ENCODE results near the gene P2RY14.
"Not testable (repeated sequence)": the region's sequence is repeated elsewhere in the genome, so short reads cannot be mapped to it uniquely, and the experiment has no call there.

Gene P2RY14

GRCh38 chr3:151182349-151183079 is 95.8 kb downstream of the P2RY14 start:
- H3K36me3 ChIP-seq (ENCODE audit: control insufficient read depth, insufficient read depth, low read length): no peaks in the 10 kb centered on the region
- no peak for DNase-seq (ENCODE audit: extremely low read depth, insufficient read length)
- H3K4me3 ChIP-seq (replicated peaks; ENCODE audit: low read depth, low read length): no peak overlapping the region
- no peaks in the 10 kb centered on the region for H3K27me3 ChIP-seq (replicated peaks; ENCODE audit: control insufficient read depth, insufficient read depth, low read length)
- TF ChIP-seq CTCF (IDR thresholded peaks at IDR 0.05; ENCODE audit: insufficient read depth, low read length, poor library complexity, severe bottlenecking): no peak

GRCh38 chr3:151178208-151178845 is 100.0 kb downstream of the P2RY14 start:
- no peak for DNase-seq (ENCODE audit: extremely low read depth, insufficient read length)
- H3K36me3 ChIP-seq (ENCODE audit: control insufficient read depth, insufficient read depth, low read length): no peaks in the 10 kb centered on the region
- no peaks in the 10 kb centered on the region for H3K27me3 ChIP-seq (replicated peaks; ENCODE audit: control insufficient read depth, insufficient read depth, low read length)
- TF ChIP-seq CTCF (IDR thresholded peaks at IDR 0.05; ENCODE audit: insufficient read depth, low read length, poor library complexity, severe bottlenecking): no peak
- H3K4me3 ChIP-seq (replicated peaks; ENCODE audit: low read depth, low read length): no peak overlapping the region

- H3K27me3 ChIP-seq (replicated peaks; ENCODE audit: control insufficient read depth, insufficient read depth, low read length): no peaks in the 10 kb centered on the region
- TF ChIP-seq CTCF (IDR thresholded peaks at IDR 0.05; ENCODE audit: insufficient read depth, low read length, poor library complexity, severe bottlenecking): no peak
- H3K4me3 ChIP-seq (replicated peaks; ENCODE audit: low read depth, low read length): no peak overlapping the region
- DNase-seq (ENCODE audit: extremely low read depth, insufficient read length): no peak
- no peaks in the 10 kb centered on the region for H3K36me3 ChIP-seq (ENCODE audit: control insufficient read depth, insufficient read depth, low read length)
Observed at GRCh38 chr3:151175952-151176351, 102.4 kb downstream of the P2RY14 start.

- no peak overlapping the region for H3K4me3 ChIP-seq (replicated peaks; ENCODE audit: low read depth, low read length)
- no peak for DNase-seq (ENCODE audit: extremely low read depth, insufficient read length)
- no peaks in the 10 kb centered on the region for H3K36me3 ChIP-seq (ENCODE audit: control insufficient read depth, insufficient read depth, low read length)
- no peak for TF ChIP-seq CTCF (IDR thresholded peaks at IDR 0.05; ENCODE audit: insufficient read depth, low read length, poor library complexity, severe bottlenecking)
- no peaks in the 10 kb centered on the region for H3K27me3 ChIP-seq (replicated peaks; ENCODE audit: control insufficient read depth, insufficient read depth, low read length)
Observed at GRCh38 chr3:151174351-151174750, 104.0 kb downstream of the P2RY14 start.

- TF ChIP-seq CTCF (IDR thresholded peaks at IDR 0.05; ENCODE audit: insufficient read depth, low read length, poor library complexity, severe bottlenecking): no peak
- DNase-seq (ENCODE audit: extremely low read depth, insufficient read length): peak; percentile 26
- H3K27me3 ChIP-seq (replicated peaks; ENCODE audit: control insufficient read depth, insufficient read depth, low read length): no peaks in the 10 kb centered on the region
- no peaks in the 10 kb centered on the region for H3K36me3 ChIP-seq (ENCODE audit: control insufficient read depth, insufficient read depth, low read length)
- H3K4me3 ChIP-seq (replicated peaks; ENCODE audit: low read depth, low read length): no peak overlapping the region
Observed at GRCh38 chr3:151171145-151171757, 107.1 kb downstream of the P2RY14 start.

- H3K27me3 ChIP-seq (replicated peaks; ENCODE audit: control insufficient read depth, insufficient read depth, low read length); H3K36me3 ChIP-seq (ENCODE audit: control insufficient read depth, insufficient read depth, low read length); H3K4me3 ChIP-seq (replicated peaks; ENCODE audit: low read depth, low read length): not testable (repeated sequence)
- DNase-seq (ENCODE audit: extremely low read depth, insufficient read length): peak; percentile 48
Observed at GRCh38 chr3:151169948-151170679, 108.2 kb downstream of the P2RY14 start.

Measured in GM06990 (cell line).